Panc1 (cell line): ENCODE measurements around the gene ARCN1.

Experiments used
- CTCF ChIP-seq: fragments of 450-650 bp; IDR thresholded peaks from 2 replicates; pipeline ENCODE4 v1.5.1; 2017; ENCODE audit warnings: mild to moderate bottlenecking
- POLR2AphosphoS5 ChIP-seq: IDR thresholded peaks from 2 replicates; pipeline ENCODE4 v1.6.1; 2012; ENCODE audit warnings: mild to moderate bottlenecking, low read depth, low read length, moderate library complexity
- REST ChIP-seq, 2 experiments: IDR thresholded peaks; 2 replicates each; pipeline ENCODE4 v1.6.1; 2011 to 2012; ENCODE audit warnings: low read depth in 2 of 2, control low read depth in 1 of 2, low read length in 1 of 2, mild to moderate bottlenecking in 1 of 2, moderate library complexity in 1 of 2; ENCODE audit not compliant: insufficient read depth in 1 of 2
- SIN3A ChIP-seq: IDR thresholded peaks from 2 replicates; pipeline ENCODE4 v1.6.1; 2012; ENCODE audit warnings: low read depth, mild to moderate bottlenecking, low read length, moderate library complexity, borderline replicate concordance; ENCODE audit not compliant: insufficient read depth
- TCF7L2 ChIP-seq: IDR thresholded peaks from 2 replicates; pipeline ENCODE4 v1.6.1; 2011; ENCODE audit warnings: mild to moderate bottlenecking, low read depth, low read length, inconsistent platforms

GRCh38 chr11:118524356-118524755 is 47.9 kb upstream of the ARCN1 start:
- no peak for TF ChIP-seq CTCF
- no peak for TF ChIP-seq SIN3A
- TF ChIP-seq POLR2AphosphoS5 = no peak
- TF ChIP-seq REST (IDR thresholded peaks at IDR 0.05; ENCODE audit: insufficient read depth in 1 of 2, low read depth in 2 of 2, low read length in 1 of 2) = no peak
- TF ChIP-seq TCF7L2 = no peak
